Calu3 (cell line): ENCODE results near the gene EHD3. TPM values are rescaled to one million over a fixed set of nuclear protein-coding genes. Genes with fewer than 3 reads are reported as not detected.

Experiments used
- BruUV-seq: library from RNA; stranded (reverse); fragments of 400-500 nt; replicated peaks from 2 replicates; lab custom pipeline; 2021; lab: Mats Ljungman, UMichigan
- CTCF ChIA-PET: fragments of 300-600 bp; sonication (Branson Sonifier 250); formaldehyde crosslinking; loops from one replicate; lab custom pipeline; 2022; ENCODE audit warnings: antibody characterized with exemption; lab: Charles Lee
- DNase-seq: peaks from one replicate; pipeline ENCODE4 v3.0.0; 2022
- H3K27ac Mint-ChIP-seq: one replicate; pipeline ENCODE4 v1.8.0; 2022; ENCODE audit warnings: mixed read lengths; ENCODE audit not compliant: unreplicated experiment
- H3K27me3 Mint-ChIP-seq: one replicate; pipeline ENCODE4 v1.8.0; 2022; ENCODE audit warnings: mixed read lengths; ENCODE audit not compliant: unreplicated experiment
- H3K36me3 Mint-ChIP-seq: one replicate; pipeline ENCODE4 v1.8.0; 2022; ENCODE audit warnings: mild to moderate bottlenecking, moderate library complexity, mixed read lengths; ENCODE audit not compliant: insufficient read depth, unreplicated experiment
- H3K4me1 Mint-ChIP-seq: one replicate; pipeline ENCODE4 v1.8.0; 2022; ENCODE audit warnings: mild to moderate bottlenecking, low read depth, mixed read lengths; ENCODE audit not compliant: unreplicated experiment
- H3K4me3 Mint-ChIP-seq: one replicate; pipeline ENCODE4 v1.8.0; 2022; ENCODE audit warnings: mild to moderate bottlenecking, low read depth, moderate library complexity, mixed read lengths; ENCODE audit not compliant: unreplicated experiment
- H3K9me3 Mint-ChIP-seq: one replicate; pipeline ENCODE4 v1.8.0; 2022; ENCODE audit warnings: low read depth, mixed read lengths; ENCODE audit not compliant: unreplicated experiment
- intact Hi-C: fragments of 100-400 bp; cut with micrococcal nuclease; formaldehyde crosslinking; loops from one replicate; pipeline ENCODE4 v1.10.0; 2022; ENCODE audit not compliant: unreplicated experiment
- total RNA-seq: library from RNA; stranded (reverse); gene quantifications from 2 replicates; pipeline ENCODE4 v1.2.3, GENCODE V29; 2022
- TF ChIP-seq, protein P1 (sequence below): fragments of 200-600 bp; IDR thresholded peaks from one replicate; pipeline ENCODE4 v1.8.0; 2022; ENCODE audit warnings: antibody characterized with exemption; ENCODE audit not compliant: unreplicated experiment

The EHD3 gene
- total RNA-seq, 1 experiment from 2014 or later: 1.7 TPM

DNA sequence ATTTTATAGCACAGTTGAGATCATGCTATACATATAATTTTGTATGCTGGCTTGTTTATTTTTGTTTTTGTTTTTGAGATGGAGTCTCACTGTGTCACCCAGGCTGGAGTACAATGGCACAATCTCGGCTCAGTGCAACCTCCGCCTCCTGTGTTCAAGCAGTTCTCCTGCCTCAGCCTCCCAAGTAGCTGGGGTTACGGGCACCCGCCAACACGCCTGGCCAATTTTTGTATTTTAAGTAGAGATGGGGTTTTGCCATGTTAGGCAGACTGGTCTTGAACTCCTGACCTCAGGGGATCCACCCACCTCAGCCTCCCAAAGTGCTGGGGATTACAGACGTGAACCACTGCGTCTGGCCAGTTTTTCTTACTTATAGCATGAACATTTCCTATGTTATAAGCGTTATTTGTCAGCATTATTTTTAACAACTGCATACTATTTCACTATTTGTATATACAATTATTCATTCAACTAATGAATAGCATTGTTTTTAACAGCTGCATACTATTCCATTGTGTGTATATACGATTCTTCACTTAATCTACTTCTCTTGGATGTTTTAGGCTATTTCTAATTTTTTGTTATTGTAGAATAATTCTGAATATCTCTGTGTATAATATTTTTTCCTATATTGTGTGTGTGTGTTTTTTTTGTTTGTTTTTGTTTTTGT, 3.5 kb downstream of the EHD3 start:
- CTCF ChIA-PET: interaction anchor here (0.6 kb wide), 1 partner anchor 8 kb away, joined by 3 read pairs; no protein-coding TSS in a partner anchor
- no TSS peak for BruUV-seq
- intact Hi-C loops: loop anchor here (10.0 kb wide), 1 partner anchor 287 kb away; no protein-coding TSS in a partner anchor
- TF ChIP-seq, protein P1, sequence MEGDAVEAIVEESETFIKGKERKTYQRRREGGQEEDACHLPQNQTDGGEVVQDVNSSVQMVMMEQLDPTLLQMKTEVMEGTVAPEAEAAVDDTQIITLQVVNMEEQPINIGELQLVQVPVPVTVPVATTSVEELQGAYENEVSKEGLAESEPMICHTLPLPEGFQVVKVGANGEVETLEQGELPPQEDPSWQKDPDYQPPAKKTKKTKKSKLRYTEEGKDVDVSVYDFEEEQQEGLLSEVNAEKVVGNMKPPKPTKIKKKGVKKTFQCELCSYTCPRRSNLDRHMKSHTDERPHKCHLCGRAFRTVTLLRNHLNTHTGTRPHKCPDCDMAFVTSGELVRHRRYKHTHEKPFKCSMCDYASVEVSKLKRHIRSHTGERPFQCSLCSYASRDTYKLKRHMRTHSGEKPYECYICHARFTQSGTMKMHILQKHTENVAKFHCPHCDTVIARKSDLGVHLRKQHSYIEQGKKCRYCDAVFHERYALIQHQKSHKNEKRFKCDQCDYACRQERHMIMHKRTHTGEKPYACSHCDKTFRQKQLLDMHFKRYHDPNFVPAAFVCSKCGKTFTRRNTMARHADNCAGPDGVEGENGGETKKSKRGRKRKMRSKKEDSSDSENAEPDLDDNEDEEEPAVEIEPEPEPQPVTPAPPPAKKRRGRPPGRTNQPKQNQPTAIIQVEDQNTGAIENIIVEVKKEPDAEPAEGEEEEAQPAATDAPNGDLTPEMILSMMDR: no peak
- no peak overlapping the region for H3K4me3 Mint-ChIP-seq
- no peaks in the 10 kb centered on the region for H3K9me3 Mint-ChIP-seq
- no peak for DNase-seq
- no peak overlapping the region for H3K27ac Mint-ChIP-seq
- peaks cover 8% of the 10 kb centered on the region for H3K4me1 Mint-ChIP-seq
- peaks cover 12% of the 10 kb centered on the region for H3K27me3 Mint-ChIP-seq
- peaks cover 5% of the 10 kb centered on the region for H3K36me3 Mint-ChIP-seq

DNA sequence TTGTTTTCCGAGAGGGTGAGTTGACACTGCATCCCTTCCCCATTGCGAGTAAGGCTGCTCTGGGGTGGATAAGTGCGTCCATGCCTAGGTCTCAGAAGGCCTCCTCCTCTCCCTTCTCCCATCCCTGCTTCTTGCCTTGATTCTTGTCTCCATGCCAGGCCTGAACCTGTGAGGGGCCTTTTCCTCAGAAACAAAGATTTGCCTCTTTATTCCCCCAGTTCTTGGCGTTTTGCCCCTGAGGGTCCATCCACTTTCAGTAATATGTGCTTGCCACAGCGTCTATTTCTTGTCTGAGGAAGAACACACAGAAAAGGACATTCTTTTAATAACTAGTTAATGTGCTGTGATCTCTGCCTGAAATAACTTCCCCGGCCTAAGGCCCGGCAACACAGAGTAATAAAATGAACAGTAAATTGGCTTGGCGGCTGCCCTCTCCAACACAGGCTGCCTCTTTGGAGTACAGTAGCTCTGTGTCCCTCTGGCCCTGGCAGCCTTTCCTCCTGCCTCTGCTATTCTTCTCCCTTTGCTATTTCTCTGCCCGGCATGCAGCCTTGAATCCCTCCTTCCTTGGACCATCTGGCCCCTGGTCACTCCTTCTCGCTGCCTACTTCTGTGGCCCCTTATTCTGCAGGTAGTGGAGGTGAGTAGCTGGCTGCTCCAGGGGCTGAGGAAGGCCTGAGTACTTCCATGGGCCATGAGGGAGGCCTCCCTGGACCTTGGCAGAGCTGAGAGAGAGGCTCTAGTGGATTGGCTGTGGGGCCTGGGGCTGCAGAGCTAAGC, 4.4 kb downstream of the EHD3 start:
- intact Hi-C loops: loop anchor here (10.0 kb wide), 1 partner anchor 286 kb away; no protein-coding TSS in a partner anchor
- no peak for DNase-seq
- Mint-ChIP-seq H3K4me3 (no peak overlapping the region), H3K27me3 (peaks cover 4% of the 10 kb centered on the region), H3K9me3 (no peaks in the 10 kb centered on the region), H3K4me1 (peaks cover 3% of the 10 kb centered on the region), H3K27ac (no peak overlapping the region), H3K36me3 (peaks cover 5% of the 10 kb centered on the region)
- CTCF ChIA-PET: no interaction called here
- TF ChIP-seq, protein P1: no peak
- BruUV-seq: no TSS peak

DNA sequence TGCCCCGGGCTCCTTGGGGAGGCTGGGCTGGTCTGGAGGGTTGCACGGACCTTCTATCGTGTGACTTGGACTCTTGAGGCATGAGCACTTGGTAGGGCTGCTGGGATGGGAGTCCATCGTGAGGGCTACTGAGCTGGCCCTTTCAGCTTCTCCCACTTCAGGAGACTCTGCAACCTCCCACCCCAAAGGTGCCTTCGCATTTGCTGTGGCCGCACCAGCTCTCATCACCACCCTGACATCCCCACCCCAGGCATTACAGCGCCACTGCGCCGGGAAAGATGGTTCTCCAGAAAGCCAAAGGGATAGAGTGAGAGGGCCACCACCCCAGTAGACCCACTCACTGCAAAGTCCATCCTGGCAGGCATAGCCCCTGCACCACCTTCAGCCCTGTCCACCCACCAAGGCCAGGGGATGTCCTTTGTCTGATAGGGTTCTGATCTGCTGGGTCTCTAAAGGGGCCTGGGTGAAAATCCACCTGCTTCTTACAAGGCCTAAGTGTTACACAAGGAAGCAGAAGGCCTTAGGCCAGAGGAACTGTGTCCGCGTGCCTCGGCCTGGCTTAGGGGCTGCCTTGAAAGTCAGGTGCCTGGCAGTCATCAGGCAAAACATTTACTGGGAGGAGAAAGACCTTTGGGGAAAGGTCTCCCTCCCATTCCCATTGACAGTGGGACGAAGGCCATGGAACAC, 5.1 kb downstream of the EHD3 start:
- H3K4me3 Mint-ChIP-seq: no peak overlapping the region
- H3K27ac Mint-ChIP-seq: no peak overlapping the region
- intact Hi-C loops: loop anchor here (10.0 kb wide), 1 partner anchor 286 kb away; no protein-coding TSS in a partner anchor
- TF ChIP-seq, protein P1: no peak
- DNase-seq: no peak
- BruUV-seq: no TSS peak
- no peaks in the 10 kb centered on the region for H3K9me3 Mint-ChIP-seq
- H3K4me1 Mint-ChIP-seq: no peaks in the 10 kb centered on the region
- H3K36me3 Mint-ChIP-seq: peaks cover 2% of the 10 kb centered on the region
- H3K27me3 Mint-ChIP-seq: no peaks in the 10 kb centered on the region
- CTCF ChIA-PET: no interaction called here

DNA sequence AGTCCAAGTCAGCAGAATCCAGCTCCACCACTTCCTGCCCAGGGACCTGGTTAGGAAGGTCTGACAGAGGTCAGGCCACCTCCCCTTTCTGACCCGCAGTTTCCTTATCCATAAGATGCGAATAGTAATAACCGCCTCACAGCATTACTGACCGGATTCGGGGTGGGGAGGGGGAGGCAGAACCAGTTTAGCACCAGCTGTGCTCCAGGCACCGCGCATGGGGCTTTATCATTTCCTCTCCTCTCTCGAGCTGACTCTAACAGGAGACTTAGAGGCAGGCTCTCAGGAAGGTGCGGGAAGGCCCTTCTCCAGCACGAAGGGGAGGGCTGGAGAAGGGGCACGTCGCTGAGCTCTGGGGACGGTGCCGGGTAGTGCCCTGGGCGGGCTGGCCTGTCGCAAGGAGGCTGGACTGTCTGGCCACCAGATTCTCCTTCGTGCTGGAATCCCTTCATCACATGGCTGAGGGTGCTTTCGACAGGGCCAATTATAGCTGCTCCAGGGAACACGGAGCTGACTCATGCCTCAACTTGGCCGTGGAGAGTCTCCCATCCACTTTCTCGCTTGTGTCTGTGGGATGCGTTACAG, 5.7 kb downstream of the EHD3 start:
- DNase-seq: no peak
- Mint-ChIP-seq H3K4me3 (no peak overlapping the region), H3K27me3 (no peaks in the 10 kb centered on the region), H3K9me3 (no peaks in the 10 kb centered on the region), H3K36me3 (no peaks in the 10 kb centered on the region), H3K4me1 (no peaks in the 10 kb centered on the region), H3K27ac (no peak overlapping the region)
- CTCF ChIA-PET: no interaction called here
- intact Hi-C loops: loop anchor here (10.0 kb wide), 1 partner anchor 285 kb away; no protein-coding TSS in a partner anchor
- TF ChIP-seq, protein P1: no peak
- BruUV-seq: no TSS peak
